NCI-H1105 treated with DMSO at 0.1 percent for 48 hours (cell line): ENCODE data around the gene AOPEP.

Experiments used
- DNase-seq: peaks from one replicate; lab custom pipeline; 2025; lab: John Stamatoyannopoulos, UW

AOPEP gene

DNA sequence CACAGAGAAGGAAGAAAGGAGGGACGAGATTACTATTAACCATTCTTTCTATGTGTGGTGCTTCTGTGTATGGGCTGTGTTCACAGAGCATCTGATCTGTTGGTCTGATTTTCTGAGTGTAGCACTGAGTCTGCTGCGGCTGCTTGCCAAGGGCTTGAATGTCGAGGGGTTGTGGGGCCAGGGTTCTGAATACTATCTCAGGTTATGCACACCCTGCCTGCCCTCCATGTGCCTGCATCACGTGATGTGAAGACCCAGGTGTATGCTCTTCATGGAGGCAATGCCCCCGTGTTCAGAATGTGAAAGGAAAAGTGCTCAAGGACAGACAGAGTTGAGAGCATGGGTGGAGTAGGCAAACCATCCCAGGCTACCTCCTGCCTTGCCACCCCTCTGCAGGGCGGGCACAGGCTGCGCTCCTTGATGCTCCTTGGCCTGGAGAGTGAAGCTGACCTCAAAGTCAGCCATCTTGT is 336.1 kb downstream of the AOPEP start:
- no peak for DNase-seq

DNA sequence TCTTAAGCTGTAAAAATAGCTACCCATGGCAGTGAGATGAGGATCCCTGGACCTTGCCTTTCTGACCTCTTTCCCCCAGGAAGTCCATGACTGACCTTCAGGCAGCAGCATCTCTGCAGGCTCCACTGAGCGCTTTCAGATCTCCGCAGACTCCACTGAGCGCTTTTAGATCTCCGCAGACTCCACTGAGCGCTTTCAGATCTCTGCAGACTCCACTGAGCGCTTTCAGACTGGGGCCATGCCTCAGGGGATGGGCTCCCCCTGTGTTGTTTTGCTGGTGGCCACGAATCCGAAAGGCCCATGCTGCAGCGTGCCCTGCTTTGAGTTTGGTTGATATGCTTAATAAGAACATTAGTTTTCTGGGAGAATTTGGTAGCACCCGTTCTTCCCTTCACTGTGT is 336.8 kb downstream of the AOPEP start:
- DNase-seq, result no peak

DNA sequence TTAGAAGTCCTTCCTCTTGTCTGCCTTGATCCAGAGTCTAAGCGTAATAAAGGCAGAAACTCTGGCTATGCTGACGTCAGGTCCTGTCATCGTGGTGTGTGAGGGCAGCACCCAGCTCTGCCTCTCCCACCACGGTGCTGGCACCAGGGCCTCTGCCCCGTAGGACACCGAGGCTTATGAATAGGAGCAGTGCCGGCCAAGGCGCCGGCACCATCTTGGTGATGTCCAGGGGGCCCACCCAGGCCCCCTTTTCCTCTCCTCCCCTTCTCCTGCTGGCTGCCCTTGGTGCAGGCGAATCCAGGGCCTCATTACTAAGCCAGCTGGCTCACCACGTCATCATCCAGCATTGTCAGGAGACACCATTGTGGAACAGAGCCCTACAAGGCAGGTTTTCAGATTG is 338.7 kb downstream of the AOPEP start:
- DNase-seq, result no peak

DNA sequence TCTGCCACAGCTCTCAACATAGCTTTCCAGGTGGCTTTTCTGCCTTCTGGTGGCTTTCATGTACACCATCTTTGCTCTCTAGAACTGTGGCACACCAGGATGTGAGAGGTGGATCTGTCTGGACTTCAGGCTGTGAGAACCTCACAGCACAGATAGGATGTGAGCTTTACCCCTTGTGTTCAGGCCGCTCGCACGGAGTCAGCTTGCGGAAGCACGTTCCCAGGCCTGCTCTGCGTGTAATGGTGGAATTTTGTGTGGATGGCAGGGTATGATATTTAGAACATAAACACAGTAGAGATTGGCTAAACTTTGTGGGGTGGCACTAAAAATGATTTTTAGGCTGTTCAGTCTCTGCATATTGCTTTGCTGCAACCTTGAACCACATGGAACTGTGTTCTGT is 340.6 kb downstream of the AOPEP start:
- no peak for DNase-seq

DNA sequence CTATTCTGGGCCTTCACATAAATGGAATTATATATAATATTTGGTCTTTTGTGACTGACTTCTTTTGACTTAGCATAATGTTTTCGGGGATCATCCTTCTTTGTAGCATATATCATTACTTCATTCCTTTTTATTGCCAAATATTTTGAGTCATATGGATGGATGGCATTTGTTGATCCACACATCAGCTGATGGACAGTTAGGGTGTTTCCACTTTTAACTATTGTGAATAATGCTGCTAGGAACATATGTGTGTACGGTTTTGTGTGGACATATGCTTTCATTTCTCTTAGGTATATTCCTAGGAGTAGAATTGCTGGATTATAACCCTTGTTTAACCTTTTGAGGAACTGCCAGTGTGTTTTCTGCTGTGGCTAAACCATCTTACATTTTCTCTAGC is 341.4 kb downstream of the AOPEP start:
- DNase-seq, result no peak

DNA sequence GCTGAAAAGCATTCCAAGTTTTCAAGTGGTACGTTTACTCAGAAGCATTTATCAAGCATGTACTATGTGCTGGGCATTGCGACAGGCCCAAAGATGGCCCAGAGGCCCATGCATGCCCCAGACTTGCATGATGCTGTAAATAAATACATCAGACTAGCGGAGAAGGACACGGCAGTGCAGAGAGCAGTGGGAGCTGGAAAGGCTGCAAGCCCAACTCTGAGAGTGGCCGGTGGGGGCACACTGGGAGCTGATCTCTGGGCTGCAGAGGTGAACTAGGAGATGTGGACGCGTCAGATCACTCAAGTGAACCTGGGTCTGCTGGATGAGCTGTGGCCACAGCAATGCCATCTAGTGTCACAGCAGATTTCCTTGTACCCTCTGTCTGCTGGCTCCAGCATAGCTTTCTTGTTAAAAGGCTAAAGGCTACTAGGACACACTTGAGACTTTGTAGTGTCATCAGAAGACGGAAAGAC is 344.1 kb downstream of the AOPEP start:
- no peak for DNase-seq

DNA sequence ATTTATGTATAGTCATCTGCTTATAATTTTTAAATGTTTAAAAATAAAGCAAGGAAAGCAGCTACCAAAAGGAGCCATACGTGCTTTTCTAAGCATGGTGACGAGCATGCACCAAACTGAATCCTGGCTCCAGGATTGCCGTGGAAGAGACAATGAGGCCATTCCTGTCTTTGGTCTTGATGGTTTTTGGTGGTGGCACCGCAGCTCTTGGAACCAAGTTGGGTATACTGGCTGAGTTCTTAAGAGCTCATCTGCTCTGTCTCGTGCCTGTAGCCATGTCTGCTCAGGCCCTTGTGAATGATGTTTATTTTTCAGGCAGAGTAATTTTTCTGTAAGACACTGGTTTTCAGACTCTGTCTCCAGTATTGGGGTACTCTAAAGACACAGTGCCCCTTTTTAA is 345.0 kb downstream of the AOPEP start:
- DNase-seq, result no peak

DNA sequence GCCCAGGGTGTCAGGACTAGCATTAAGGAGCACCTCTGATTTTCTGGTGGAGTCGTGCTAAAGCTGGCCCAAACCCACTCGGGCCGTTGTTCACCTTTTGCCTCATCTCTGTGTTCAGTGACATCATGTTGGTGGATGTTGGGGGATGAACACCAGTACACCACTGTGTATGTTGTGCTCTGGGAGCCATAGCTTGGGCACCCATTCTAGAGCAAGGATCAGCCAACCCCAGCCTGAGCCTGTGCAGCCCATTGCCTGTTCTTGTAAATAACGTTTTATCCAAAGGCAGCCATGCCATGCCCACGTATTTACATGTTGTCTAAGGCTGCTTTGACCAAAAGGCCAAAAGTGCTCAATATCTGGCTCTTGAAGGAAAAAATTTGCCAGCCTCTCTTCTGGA is 345.4 kb downstream of the AOPEP start:
- DNase-seq, result no peak

DNA sequence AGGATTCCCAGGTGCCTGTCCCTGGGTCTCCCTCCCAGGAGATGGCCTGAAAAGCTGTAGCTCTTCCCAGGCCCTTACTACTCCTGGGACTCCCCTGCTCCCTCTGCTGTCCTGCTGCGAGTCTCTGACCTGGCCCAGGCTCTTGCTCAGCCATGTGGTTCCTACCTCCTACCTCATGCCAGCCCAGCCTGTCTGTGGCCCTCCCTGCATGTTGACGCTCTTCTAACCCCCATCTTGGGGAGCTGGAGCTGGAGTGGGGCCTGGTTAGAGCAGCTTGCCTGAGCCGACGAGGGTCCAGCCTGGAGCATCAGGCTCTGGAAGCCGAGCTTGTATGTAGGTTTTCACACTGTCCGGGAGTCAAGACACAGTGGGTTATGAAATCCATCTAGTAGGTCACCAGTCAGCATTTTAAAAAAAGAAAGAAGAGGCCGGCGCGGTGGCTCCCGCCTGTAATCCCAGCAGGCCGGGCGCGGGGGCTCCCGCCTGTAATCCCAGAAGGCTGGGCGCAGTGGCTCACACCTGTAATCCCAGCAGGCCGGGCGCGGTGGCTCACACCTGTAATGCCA is 346.6 kb downstream of the AOPEP start:
- DNase-seq, result no peak

DNA sequence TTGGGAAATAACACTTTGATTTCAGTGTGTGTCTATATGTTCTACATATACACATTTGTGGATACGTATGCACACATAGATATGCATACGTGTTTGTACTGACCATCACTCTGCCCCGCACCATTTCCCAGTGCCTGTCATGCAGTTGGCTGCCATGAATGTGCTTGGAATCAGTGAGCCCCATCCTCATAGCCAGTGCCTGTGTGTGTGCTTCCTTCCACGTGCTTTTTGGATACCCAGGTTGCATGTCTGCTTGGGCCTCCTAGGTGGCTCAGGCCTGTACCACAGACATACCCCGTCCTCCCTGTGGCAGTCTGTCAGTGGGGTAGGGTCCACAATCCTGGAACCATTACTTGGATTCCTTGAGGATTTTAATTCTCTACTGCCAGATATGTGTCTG is 347.4 kb downstream of the AOPEP start:
- no peak for DNase-seq

DNA sequence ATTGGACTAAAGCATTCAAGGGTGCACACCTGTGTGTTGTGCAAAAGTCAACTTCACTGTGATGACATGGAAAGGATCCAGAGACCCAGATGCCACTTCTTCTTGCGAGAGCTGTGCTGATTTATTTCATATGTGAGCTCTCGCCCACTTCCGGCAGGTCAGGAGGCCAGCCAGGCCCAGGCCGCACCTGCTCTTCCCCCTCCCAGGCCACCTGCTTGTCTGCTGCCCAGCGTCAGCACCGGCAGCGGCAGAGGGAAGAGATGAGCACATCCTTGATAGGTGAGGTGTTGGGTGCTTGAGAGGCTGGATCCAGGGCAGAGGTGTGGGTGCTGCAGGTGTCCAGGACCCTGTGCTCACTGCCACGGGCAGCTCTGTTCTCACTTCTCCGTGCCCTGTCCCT is 348.1 kb downstream of the AOPEP start:
- DNase-seq, result peak; percentile 29

DNA sequence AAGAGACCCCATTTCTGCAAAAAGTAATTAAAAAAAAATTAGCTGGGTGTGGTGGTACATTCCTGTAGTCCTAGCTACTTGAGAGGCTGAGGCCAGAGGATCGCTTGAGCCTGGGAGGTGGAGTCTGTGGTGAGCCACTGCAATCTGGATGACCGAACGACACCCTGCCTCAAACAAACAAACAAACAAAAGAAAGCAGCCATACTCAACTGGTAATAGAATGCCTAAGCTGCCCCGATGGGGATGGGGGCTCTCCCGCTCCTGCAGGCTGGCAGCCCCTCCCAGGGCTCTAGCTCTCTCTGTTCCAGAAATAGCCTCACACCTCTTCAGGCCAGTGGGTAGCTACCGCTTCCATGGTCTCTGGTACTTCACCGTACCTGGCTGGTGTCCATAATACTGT is 349.2 kb downstream of the AOPEP start:
- no peak for DNase-seq

DNA sequence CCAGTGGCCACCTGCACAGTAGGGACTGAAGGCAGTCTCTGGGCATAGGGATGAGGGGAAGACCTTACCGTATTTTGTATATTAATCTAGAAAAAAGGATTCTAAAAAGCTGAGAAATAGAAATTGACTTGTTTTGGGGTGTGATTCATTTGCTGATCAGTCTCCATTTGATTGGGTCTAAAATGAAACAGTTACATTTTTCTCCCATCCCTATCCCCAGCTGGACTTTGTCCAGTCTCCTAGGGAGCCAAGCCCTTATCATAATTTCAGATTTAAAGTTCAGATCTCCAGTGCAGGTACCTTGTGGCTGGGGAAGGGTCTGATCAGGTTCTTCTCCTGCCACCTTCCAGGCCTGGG is 350.2 kb downstream of the AOPEP start:
- no peak for DNase-seq

DNA sequence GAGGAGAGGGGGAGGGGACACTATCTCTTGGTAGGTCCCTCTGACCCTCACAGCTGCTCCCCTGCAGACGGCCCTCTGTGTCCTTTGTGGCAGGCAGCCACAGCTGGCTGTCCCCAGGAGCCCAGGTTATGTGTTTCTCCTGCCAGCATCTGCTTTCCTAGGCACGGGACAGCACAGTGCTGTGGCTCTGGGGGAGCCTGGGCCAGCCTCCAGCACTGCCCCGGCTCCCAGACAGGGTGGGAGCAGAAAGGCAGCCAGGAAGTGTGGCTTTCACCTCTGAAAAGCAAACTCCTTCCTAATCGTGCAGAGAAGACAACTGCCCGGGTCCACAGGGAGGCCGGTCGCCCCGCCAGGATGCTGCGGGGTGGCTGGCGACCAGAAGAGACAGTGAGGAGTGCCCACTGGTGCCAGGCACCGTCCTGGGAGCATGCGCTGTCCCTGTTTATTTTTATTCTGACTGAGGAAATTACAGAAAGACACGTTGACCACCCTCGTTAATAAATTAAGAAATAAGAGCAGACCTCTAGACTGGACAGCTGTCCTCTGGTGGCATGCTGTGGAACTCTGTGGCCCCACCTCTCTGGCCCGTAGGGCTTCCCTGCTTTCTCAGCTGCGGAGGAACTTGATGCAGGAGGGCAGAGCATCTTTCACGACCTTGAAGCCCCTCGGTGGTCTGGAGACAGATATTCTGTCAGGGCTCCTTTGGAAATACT is 350.7 kb downstream of the AOPEP start:
- no peak for DNase-seq

DNA sequence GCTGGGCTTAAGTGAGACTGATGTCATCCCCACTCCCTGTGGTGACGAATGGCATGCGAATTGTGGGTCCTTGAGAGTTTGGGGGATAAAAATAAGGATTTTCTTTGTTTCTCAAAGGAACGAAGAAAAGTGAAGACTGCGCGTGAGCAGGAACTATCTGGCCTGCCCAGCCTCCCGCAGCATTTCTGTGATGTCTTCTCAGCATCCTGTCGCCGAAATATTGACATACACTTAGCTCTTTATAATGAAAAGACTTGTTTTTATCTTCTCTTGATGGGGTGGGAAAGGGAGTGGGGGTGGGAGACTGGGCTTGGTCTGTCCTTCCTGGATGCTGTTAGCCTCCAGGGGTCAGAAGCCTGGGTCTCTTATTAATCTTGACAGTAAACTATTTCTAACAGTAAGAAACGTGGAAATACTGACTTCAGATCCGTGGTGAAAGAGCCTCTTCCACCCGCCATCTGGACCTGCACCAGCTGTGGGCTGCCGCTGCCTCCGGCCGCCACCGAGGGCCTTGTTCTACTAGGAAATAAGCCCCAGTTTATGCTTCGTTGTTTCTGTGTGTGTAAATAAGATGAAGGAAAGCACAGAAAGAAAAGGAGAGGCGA is 351.4 kb downstream of the AOPEP start:
- no peak for DNase-seq

DNA sequence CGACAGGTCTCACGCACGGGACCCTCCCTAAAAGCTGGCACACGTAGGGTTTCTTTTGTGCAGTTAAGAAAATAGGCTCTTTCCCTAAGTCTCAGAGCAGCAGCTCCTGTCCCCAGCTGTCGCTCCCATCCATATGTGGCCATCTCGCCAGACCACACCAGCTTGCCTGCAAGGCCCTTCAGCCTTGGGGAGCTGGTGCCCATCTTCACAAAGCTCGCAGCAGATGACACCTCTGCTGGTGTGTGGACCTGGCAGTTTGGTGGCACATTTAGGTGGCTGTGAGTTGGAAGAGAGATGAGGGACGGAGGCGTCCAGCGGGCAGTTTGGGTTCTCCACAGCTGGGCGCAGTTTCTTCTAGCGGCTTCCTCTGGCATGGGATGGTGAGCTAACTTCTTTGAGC is 352.0 kb downstream of the AOPEP start:
- DNase-seq, result no peak

DNA sequence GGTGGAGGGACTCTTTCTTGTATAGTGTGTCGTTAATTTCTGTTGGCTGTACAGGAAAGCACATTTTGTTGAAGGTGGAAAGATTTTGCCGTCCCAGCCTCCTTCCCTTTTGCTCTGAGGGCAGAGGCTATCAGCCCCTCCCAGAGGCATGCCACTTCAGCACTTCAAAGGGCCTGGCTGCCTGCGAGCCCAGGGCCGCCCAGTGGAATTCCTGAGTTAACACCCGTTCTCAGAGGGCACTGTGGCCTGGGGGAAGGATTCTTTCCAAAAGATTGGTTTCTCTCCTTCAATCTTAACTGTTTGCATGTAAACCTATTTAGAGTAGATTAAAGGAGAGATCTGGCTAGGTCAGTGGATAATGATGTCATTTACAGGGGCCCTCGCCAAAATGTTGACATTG is 352.4 kb downstream of the AOPEP start:
- DNase-seq, result no peak

DNA sequence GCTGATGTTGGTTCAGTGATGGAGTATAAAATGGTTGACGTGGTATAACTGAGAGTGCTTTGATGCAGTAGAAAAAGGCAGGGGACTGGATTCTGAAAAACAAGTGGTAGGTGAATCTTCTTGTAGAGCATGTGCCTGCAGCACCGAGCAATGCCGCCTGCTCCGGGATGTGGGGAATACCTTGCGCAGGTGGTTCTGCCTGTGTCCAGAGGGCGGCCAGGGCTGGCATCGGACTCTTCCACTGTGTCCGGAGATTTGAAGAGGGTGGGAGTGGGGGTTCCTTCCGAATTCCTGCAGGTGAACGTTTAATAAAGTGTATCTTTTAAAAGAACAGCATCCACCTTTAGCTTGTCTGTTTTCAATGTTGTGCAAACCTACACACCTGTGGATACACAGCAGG is 353.0 kb downstream of the AOPEP start:
- DNase-seq, result no peak

DNA sequence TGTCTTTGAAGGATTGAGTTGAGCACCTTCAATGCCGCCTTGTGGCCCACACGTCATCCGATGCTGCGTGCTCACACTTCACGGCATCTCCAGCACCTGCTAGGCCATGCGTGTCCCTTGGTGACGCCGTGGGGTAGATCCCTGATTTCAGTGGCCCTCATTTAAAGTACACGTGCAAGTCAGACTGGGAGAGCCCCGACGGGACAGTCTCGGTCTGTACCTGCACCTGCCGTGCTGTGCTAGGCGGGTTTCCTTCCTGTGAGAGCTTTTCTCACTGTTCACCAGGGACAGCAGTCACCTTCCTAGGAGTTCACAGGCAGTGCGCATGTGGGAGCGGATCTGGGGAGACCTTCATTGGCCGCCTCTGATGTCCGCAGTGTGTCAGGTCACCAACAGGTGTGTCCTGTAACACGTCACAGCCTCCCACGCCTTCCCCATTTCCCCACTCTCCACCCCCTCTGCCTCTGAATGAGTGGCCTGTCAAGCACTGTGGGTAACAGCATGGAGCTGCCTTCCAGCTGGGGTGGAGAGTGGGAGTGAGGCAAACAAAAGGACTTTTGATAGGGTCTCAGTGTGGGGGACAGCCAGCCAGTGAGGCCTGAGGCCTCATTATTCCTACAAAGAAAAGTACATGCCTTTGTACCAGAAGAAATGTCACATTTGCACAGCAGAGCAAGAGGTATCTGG is 354.6 kb downstream of the AOPEP start:
- DNase-seq, result no peak

DNA sequence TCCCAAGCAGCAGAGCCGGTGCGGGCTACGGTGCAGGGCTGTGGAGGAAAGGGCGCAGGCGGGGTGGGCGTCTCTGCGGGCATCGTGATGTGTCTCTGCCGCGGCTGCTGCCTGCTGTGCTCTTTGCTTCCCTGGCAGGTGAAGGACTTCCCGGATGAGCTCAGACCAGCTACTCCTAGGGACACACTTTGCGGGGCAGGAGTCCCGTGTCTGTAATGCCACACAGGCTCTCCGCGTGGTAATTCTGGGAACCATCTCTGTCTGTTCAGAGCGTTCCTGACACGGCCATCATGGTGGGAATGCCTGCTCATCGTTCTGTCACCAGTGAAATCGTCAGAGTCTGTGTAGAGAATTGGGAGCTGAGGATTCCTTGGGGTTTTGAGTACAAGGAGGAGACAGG is 355.5 kb downstream of the AOPEP start:
- DNase-seq, result no peak

DNA sequence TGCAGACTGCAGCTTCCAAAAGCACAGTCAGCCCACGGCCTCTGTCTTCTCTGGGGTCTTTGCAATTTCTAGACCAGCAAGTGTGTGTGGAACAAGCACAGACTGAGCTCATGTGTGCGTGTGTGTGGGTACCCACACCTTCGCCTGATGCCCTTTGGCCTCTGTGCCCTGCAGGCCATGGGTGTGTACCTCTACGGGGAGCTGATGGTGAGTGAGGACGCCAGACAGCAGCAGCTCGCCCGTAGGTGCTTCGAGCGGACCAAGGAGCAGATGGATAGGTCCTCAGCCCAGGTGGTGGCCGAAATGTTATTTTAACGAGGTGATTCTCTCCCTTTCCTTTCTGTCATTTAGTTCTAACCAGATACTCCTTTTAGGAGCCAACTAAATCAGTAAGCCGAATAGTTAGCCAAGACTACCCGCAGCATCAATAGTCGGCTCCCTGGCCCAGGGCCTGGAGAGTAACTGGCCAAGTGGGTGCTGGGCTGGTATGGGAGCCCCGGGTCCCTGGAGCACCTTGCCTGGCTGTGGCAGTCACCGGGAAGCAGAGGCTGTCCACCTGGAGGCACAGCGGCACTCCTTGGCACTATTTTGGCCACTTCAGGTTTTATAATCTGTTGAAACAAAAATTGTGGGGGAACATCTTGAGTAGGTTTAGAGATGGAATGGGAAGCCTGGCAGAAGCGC is 356.0 kb downstream of the AOPEP start:
- no peak for DNase-seq

DNA sequence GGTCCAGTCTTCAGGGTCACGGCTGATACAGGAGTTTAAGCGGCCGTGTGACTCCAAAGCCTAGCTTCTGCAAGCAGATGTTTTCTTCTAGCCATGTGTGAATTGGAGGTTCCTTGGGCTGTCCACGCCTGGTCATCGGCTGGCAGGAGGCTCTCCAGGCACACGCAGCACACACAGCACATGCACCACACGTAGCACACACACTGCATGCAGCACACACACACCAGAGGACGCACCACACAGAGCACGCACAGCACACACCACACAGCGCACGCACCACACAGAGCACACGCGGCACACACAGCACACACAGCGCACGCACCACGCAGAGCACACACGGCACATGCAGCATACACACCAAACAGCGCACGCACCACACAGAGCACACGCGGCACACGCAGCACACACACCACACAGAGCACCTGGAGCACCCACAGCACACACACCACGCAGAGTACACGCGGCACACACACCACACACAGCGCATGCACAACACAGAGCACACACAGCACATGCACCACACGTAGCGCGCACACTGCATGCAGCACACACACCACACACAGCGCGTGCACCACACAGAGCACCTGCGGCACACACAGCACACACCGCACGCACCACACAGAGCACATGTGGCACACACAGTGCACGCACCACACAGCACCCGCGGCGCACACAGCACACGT is 356.7 kb downstream of the AOPEP start:
- DNase-seq, result no peak
